A673 (cell line): Measurements from ENCODE around the gene CDK5RAP2.

ENCODE experiments used
- EZH2 ChIP-seq: fragments of 200-600 bp; sonication (generic); IDR thresholded peaks from 2 replicates; pipeline ENCODE4 v1.6.1; 2017; ENCODE audit warnings: borderline replicate concordance, low read depth, mild to moderate bottlenecking, mixed read lengths, antibody characterized with exemption, low read length; ENCODE audit not compliant: poor library complexity, severe bottlenecking
- TF ChIP-seq, protein P1 (sequence below): fragments of 300-800, 200-600 bp; sonication (generic); conservative IDR thresholded peaks from 2 replicates; pipeline ENCODE4 v1.5.1; 2017; ENCODE audit warnings: low read depth, mild to moderate bottlenecking, antibody characterized with exemption, low read length, moderate library complexity, mixed read lengths

DNA sequence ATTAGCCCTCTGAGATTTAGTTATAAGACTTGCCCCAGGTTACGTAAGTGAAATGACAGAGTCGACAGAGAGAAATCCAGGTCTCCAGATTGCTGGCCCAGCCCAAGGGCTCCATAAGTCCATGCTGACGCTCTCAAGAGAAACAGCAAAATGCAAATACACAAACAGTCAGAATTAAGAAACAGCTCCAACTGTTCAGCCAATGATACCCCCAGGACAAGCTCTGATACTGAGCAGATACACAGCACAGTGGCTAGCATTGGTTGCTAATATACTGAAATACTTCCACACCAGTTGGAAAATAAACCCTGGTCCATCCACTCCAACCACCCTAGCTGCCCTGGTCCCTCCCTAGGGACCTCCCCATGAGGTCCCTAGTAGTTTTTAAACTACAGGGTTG lies 94.2 kb downstream of the CDK5RAP2 start:
- TF ChIP-seq, protein P1, sequence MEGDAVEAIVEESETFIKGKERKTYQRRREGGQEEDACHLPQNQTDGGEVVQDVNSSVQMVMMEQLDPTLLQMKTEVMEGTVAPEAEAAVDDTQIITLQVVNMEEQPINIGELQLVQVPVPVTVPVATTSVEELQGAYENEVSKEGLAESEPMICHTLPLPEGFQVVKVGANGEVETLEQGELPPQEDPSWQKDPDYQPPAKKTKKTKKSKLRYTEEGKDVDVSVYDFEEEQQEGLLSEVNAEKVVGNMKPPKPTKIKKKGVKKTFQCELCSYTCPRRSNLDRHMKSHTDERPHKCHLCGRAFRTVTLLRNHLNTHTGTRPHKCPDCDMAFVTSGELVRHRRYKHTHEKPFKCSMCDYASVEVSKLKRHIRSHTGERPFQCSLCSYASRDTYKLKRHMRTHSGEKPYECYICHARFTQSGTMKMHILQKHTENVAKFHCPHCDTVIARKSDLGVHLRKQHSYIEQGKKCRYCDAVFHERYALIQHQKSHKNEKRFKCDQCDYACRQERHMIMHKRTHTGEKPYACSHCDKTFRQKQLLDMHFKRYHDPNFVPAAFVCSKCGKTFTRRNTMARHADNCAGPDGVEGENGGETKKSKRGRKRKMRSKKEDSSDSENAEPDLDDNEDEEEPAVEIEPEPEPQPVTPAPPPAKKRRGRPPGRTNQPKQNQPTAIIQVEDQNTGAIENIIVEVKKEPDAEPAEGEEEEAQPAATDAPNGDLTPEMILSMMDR, result no peak
- TF ChIP-seq EZH2, result no peak
